ENCODE measurements around the gene AGBL5.
A peak's percentile ranks its signal among the peaks of the same experiment; 100 is the strongest.

The AGBL5 gene, protein sequence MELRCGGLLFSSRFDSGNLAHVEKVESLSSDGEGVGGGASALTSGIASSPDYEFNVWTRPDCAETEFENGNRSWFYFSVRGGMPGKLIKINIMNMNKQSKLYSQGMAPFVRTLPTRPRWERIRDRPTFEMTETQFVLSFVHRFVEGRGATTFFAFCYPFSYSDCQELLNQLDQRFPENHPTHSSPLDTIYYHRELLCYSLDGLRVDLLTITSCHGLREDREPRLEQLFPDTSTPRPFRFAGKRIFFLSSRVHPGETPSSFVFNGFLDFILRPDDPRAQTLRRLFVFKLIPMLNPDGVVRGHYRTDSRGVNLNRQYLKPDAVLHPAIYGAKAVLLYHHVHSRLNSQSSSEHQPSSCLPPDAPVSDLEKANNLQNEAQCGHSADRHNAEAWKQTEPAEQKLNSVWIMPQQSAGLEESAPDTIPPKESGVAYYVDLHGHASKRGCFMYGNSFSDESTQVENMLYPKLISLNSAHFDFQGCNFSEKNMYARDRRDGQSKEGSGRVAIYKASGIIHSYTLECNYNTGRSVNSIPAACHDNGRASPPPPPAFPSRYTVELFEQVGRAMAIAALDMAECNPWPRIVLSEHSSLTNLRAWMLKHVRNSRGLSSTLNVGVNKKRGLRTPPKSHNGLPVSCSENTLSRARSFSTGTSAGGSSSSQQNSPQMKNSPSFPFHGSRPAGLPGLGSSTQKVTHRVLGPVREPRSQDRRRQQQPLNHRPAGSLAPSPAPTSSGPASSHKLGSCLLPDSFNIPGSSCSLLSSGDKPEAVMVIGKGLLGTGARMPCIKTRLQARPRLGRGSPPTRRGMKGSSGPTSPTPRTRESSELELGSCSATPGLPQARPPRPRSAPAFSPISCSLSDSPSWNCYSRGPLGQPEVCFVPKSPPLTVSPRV

GRCh38 chr2:27050996-27051901 lies at the start of gene AGBL5:
Gene AGBL5 (plus strand): TSS chr2:27051668. CDS start chr2:27052959, 1,291 bp downstream.
- peak; percentile 96 for DNase-seq (ENCODE audit: low spot score)

DNA sequence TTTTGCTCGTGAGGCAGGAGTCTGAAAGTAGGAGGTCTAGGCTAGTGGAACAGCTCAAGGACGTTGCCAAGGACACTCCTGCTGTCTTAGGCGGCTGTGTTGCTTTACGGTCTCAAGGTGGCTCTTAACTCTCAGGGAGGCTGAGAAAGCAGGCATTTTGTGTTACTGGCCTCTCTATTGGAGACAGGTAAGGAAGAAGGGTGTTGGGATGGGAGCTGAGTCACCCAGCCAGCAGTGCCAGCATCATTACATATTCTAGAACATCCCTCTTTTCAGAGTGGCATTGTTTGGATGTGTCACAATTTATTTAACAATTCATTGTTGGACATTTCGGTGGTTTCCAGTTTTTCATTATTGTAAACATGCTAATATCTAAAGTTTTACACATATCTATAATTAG lies 49.5 kb upstream of the AGBL5 start:
- DNase-seq (ENCODE audit: low spot score), result no peak

DNA sequence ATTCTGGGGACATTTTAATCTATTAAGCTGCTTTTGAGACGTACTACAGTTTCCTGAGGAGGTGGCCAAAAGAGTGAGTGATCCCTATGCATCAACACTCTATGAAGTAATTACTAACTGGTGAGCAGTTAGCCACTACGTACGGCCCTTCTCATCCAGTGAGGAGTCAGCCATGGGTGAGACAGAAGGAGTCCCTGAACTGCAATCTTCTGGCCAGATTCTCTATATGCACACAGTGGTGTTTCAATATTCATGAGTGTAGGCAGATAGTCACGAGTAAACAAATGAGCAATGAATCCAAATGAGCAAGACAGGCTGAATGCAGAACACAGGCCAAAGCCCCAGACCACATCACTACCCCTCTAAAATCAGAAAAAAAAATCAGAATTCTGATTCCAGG lies 48.5 kb upstream of the AGBL5 start:
- DNase-seq (ENCODE audit: low spot score), result no peak

DNA sequence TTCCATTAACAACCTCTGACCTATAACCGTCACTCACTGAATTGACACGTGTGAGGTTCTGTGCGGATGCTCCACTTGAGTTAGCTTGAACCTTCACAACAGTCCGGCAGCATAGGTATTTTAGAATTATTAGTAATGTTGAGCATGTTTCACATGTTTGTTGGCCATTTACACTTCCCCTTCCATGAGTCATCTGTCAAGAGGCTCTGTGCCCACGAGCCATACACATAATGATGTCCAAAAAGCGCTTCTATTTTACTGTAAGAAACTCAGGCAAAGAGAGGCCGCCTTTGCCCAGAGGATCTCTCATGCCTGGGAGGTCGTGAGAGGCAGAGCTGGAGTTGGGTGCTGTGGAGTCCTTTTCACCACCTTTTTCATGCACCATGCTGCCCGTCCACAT lies 47.6 kb upstream of the AGBL5 start:
- DNase-seq (ENCODE audit: low spot score), result no peak

GRCh38 chr2:27006602-27007415 lies 44.7 kb upstream of the AGBL5 start:
- no peak for DNase-seq (ENCODE audit: low spot score)

- no peak for DNase-seq (ENCODE audit: low spot score)
Observed at GRCh38 chr2:27007416-27008374, 43.8 kb upstream of the AGBL5 start.

DNA sequence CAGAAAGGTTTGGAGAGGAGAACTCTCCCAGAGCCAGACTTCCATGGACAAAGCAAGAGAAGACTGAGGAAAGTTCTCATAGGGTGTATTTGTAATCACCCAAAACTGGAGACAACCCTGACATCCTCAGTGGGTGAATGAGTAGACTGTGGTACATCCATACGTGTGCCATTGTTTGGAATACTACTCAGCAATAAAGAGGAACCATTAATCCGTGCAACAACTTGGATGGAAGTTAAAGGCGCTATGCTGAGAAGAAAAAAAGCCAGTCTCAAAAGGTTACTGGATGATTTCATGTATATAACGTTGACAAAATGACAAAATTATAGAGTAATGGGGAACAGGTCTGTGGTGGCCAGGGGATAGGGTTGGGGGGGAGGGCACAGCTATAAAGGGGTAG lies 42.8 kb upstream of the AGBL5 start:
- no peak for DNase-seq (ENCODE audit: low spot score)

GRCh38 chr2:27009083-27009482 lies 42.4 kb upstream of the AGBL5 start:
- no peak for DNase-seq (ENCODE audit: low spot score)

GRCh38 chr2:27009716-27010115 lies 41.8 kb upstream of the AGBL5 start:
- no peak for DNase-seq (ENCODE audit: low spot score)

GRCh38 chr2:27010139-27010538 lies 41.3 kb upstream of the AGBL5 start:
- no peak for DNase-seq (ENCODE audit: low spot score)

DNA sequence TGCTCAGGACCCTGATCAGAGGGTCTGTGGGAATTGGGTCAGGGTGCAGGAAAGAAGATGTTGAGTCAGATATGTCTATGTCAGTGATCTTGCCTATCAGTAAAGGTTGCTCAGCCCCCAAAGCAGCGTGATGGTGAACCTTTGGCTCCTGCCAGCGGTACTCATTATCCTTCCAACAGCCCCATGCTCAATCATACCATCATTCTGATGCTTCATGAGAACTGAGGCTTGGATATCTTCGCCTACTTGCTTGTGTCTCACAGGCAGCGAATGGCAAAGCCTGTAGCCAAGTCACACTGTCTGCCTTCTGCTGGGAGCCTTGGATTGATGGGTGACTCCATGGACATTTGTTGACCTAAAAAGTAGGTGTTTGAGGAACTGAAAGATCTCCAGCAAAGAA lies 37.7 kb upstream of the AGBL5 start:
- no peak for DNase-seq (ENCODE audit: low spot score)

DNA sequence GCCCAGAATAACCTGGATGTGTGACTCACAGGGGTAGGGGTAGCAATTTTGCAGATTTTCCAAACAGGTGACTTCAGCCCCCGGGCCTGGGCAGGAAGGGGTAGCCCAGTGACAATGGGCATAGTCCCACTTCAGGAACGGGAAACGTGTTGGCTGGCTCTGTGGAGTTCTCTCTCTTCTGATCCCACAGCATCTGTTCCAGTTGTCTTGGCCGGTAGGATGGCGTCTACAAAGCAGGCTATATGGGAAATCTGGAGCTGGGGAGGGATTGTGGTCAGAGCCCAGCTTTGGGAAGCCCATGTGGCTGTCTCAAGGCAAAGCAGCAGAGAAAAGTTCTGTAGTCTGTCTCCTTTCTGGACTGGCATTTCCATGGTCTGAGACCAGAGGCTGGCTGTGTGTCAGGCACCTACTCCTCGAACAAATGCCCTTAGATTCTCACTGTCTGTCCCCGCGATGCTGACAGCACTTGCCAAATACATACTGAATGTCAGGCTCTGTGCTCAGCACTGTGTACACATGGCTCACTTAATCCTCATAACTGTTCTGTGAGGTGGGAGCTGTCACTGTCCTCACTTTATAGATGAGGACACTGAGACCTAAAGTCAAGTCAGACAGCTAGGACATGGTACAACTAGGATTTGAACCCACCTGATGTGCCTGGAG lies 36.6 kb upstream of the AGBL5 start:
- no peak for DNase-seq (ENCODE audit: low spot score)

DNA sequence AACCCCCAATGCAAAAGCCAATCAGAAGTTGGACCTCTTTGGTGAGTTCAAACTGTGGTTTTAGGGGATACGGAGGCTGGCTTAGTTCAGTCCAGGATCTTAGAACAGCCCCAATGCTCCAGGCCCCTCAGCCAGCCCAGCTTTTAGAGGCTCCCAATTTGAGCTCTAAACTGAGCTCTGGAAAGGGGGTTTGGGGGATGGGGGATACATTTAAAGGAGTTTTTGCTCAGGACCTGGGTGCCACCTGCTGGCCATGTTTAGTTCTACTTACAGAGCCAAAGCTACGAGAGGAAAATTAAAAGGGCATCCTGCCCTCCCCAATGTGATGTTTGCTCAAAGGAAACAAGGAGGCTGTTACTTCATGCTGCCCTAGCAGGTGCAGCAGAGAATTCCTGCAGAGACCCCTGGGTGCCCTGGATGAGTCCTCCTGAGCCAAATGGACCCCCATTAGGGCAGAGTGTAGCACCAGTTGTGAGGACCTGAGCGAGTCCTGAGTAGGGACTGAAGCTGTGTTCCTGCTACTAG lies 34.6 kb upstream of the AGBL5 start:
- DNase-seq (ENCODE audit: low spot score), result peak; percentile 72

DNA sequence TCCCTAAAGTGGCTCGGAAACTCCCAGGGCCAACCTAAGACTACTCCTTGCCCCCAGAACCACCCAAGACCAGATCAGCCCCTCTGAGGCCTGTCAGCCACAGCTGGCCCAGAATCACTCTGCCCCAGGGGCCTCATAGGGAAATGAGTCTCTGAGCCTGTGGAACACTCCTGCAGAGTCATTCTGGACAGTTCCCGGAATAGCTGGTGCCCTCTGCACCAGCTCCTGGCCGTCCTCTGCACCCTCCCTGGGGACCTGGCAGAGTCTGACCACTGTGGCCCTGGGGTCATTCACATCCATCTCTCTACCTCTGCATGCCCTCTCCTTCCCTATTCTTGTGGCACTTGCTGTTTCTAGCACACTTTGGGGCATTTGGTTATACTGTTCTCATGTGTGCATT lies 33.3 kb upstream of the AGBL5 start:
- no peak for DNase-seq (ENCODE audit: low spot score)

GRCh38 chr2:27019459-27019858 lies 32.0 kb upstream of the AGBL5 start:
- no peak for DNase-seq (ENCODE audit: low spot score)

DNA sequence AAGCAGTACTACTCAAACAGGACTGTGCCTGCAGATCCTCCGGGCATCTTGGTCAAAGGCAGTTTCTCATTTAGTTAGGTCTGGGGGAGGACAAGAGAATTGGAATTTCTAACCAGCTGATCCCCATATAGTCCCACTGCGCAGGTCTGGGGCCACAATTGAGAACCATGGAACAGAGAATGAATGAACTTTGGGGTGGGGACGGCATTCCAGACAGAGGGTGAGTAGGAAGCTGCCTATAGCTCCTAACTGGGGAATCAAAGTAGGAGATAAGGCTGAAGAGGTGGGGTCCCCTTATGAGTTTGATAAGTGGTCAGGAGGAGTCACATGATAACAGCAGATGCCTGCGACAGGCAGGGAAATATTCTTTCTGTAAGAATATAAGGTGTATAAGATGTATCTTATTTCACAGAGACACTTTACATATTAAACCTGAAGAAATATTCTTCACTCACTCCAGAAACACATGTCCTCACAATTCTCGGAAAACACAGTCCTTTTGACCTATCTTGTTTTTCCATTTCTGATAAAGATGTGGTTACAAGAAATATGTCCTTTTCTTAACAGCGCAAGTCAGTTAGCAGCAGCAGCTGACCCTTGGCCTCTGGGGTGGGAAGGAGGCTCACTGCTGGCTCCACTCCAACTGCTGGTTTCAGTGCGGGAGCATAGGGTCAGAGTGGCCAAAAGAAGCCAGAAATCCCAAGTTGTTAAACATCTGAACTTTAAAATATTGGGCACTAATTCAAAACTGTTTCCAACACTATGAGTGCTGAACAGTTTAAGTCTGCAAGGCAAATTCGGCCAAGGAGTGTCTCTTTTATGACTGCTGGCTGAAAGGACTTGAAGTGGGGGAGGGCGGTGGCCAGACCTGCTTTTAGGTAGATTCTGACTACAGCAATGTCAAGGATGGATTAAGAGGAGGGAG lies 31.3 kb upstream of the AGBL5 start:
- DNase-seq (ENCODE audit: low spot score), result peak; percentile 26

DNA sequence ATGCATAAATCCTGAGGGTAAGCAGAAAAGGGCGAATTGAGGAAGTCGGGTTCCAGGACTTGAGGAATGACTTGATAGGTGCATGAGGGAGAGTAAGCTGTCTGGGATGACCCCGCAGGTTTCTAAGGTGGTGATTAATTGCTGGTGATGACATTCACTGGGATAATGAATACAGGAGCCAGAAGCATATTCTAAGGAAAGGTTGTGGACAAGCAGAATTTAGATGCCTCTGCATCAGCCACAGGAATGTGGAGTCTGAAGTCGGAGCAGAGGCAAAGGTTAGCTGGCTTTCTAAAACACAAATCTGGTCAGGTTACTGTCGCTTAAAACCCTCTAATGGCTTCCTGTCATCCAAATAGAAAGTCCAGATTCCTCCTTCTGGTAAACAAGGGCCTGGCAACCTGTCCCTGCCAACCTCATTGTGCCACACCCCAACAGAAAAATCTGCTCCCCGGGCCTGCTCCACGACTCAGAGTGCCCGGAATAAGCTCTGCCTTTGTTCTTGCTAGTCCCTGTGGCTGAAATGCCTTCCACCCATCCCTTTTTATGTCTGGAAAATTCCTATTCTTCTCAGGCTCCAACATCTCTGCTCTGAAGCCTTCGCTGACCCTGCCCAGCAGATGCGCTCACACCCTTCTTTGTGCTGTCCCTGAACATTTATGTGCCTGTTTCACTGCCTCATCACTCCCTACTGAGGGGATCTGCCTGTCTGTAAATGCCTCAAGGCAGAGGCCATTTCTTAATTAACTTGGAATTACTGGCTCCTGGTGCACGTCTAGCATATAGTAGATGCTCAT lies 30.0 kb upstream of the AGBL5 start:
- peak; percentile 98 for DNase-seq (ENCODE audit: low spot score)
